Fibroblast of villous mesenchyme (primary cell): ENCODE measurements around the gene CCN6. TPM values are rescaled to one million over a fixed set of nuclear protein-coding genes. Genes with fewer than 3 reads are reported as not detected.

Experiments used
- DNase-seq: peaks from one replicate; pipeline ENCODE4 v3.0.0-alpha.2; 2010; ENCODE audit warnings: low read depth
- H3K4me3 ChIP-seq: 2 replicates; pipeline ENCODE4 v1.5.1; 2011; ENCODE audit warnings: low read depth, mild to moderate bottlenecking, low read length
- total RNA-seq: library from RNA; depleted of rRNA; stranded (reverse); fragments of >200 nt; gene quantifications from 2 replicates; pipeline ENCODE4 v1.2.3, GENCODE V29; 2012
- TF ChIP-seq, protein P1 (sequence below): IDR thresholded peaks from 2 replicates; pipeline ENCODE4 v1.5.1; 2012; ENCODE audit warnings: low read depth, mild to moderate bottlenecking, low read length; ENCODE audit not compliant: insufficient read depth

The CCN6 gene
- total RNA-seq, result not detected in 2 replicates

- no peak within 1 kb of the TSS for H3K4me3 ChIP-seq
- DNase-seq, result no peak
- TF ChIP-seq, protein P1, sequence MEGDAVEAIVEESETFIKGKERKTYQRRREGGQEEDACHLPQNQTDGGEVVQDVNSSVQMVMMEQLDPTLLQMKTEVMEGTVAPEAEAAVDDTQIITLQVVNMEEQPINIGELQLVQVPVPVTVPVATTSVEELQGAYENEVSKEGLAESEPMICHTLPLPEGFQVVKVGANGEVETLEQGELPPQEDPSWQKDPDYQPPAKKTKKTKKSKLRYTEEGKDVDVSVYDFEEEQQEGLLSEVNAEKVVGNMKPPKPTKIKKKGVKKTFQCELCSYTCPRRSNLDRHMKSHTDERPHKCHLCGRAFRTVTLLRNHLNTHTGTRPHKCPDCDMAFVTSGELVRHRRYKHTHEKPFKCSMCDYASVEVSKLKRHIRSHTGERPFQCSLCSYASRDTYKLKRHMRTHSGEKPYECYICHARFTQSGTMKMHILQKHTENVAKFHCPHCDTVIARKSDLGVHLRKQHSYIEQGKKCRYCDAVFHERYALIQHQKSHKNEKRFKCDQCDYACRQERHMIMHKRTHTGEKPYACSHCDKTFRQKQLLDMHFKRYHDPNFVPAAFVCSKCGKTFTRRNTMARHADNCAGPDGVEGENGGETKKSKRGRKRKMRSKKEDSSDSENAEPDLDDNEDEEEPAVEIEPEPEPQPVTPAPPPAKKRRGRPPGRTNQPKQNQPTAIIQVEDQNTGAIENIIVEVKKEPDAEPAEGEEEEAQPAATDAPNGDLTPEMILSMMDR, result no peak
Observed at GRCh38 chr6:112054001-112054400, at the start of gene CCN6. Gene CCN6, plus strand, starts transcription at chr6:112054104. Its CDS starts 254 bp downstream, at chr6:112054358.

DNA sequence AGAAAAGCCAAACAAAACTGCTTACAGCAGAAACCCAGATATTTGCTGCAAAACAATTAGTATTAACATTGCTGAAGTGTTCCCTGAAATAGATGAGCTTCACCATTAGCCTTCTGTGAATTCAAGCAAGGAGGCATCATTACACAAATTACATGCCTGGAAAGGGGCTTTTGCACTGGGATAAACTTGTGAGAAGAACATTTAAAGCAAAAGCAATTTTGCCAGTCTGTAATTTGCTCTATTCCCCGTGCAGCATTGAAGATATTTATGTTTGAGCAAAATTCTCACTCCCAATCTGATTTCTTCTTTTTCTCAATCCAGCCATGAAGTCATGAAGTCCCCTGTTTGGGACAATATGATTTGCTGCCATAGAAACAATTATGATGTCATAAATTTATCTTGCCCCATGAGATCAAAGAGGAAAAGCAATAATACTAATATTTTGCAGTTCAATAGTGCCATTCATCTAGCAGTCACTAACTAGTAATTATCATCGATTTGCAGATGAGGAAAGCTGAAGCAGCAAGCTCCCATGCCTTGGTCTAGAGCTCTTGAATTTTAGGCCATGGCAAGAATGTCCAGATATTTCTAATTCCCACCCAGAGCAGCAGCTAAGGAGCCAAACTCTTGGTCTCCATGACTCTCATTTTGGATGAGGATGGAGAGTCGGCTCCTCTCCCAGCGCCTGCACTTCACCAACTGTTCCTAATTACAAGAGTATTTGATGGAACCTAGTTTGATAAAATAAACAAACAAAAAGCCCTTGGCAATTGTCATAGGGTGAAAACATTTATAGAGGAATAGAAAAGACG lies 49.5 kb upstream of the CCN6 start:
- TF ChIP-seq, protein P1, result no peak
- no peak overlapping the region for H3K4me3 ChIP-seq
- DNase-seq, result no peak

- TF ChIP-seq, protein P1, result no peak
- H3K4me3 ChIP-seq, result no peak overlapping the region
- DNase-seq, result no peak
Observed at GRCh38 chr6:112005013-112005371, 48.9 kb upstream of the CCN6 start.

DNA sequence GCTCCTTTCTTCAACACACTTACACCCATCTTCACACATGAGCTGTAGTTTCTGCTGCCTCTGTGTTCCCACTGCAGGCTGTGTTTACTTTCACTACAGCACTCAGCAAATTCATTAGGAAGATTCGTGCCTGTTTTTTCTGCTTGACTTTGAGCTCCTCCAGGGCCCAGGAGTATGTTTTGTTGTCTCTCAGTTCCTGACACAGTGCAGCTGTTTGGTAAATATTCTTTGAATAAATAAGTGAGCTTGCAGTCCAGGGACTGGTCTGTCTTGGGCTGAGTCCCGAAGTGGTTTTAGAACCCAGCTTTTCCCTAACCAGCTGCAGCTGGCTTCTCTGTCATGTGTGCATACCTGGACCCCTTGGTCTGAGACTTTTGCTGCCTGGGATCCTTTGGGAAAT lies 46.6 kb upstream of the CCN6 start:
- TF ChIP-seq, protein P1, result no peak
- no peak overlapping the region for H3K4me3 ChIP-seq
- peak; percentile 90 for DNase-seq

DNA sequence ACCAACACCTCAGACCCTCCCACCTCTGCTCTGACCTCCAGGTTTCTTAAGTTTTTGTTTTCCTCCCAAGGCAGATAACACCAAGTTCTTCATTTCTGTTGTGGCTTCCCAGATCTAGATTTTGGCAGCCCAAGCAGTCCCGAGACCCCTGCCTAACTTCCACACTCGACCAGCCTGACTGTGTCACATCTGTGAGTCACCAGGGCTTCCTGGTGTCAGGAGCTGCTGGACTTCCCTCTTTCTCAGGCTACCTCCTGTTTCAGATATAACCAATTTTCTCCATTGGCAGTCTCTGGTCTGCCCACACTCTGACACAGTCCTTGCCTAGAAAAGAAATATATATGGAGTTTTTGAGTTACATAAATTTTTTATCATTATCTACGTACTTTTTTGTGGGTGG lies 46.1 kb upstream of the CCN6 start:
- TF ChIP-seq, protein P1, result no peak
- H3K4me3 ChIP-seq, result no peak overlapping the region
- peak; percentile 49 for DNase-seq

GRCh38 chr6:112008482-112008881 lies 45.4 kb upstream of the CCN6 start:
- no peak for DNase-seq
- H3K4me3 ChIP-seq, result no peak overlapping the region
- TF ChIP-seq, protein P1, result no peak

DNA sequence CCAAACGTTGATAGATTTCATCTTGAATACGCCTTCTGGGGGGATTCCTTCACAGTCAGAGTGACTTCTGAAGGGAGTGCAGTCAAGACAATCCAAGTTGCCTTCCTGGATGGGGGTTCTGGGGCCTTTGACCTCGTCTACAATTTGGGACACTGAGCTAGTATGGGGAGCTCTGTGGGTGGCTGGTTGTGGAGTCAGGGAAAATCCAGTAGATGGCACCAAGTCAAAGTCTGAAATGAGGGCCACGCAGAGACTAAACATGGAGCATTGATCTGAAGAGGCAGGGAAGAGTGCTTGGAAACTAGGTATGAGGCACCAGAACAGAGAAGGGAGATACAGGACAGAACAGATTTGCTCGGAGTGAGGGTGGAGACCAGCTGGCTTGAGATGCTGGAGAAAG lies 43.6 kb upstream of the CCN6 start:
- H3K4me3 ChIP-seq, result no peak overlapping the region
- TF ChIP-seq, protein P1, result peak; percentile 29
- DNase-seq, result no peak
